HG02610 (cell line): ENCODE measurements around the gene CD27.
A peak's percentile ranks its signal among the peaks of the same experiment; 100 is the strongest.
"Not testable (repeated sequence)": the region's sequence is repeated elsewhere in the genome, so short reads cannot be mapped to it uniquely, and the experiment has no call there.

Experiments
- ATAC-seq: cut with Tn5 transposase; IDR thresholded peaks from one replicate; pipeline ENCODE4 v1.9.1; 2021; ENCODE audit warnings: mild to moderate bottlenecking, moderate library complexity; ENCODE audit not compliant: unreplicated experiment

The CD27 gene

GRCh38 chr12:6478416-6478815 lies 33.7 kb downstream of the CD27 start:
- ATAC-seq: no peak

DNA sequence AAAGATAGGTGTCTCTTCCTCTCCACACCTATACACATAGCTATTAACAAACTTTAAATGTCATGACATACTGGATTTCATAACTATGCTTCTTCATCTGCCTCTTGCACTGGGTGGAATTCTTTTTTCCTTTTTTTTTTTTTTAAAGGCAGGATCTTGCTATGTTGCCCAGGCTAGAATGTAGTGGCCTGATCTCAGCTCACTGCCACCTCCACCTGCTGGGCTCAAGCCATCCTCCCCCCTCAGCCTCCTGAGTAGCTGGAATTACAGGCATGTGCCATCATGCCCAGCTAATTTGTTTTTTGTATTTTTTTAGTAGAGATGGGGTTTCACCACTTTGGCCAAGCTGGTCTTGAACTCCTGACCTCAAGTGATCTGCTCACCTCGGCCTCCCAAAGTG lies 43.5 kb downstream of the CD27 start:
- ATAC-seq: no peak

DNA sequence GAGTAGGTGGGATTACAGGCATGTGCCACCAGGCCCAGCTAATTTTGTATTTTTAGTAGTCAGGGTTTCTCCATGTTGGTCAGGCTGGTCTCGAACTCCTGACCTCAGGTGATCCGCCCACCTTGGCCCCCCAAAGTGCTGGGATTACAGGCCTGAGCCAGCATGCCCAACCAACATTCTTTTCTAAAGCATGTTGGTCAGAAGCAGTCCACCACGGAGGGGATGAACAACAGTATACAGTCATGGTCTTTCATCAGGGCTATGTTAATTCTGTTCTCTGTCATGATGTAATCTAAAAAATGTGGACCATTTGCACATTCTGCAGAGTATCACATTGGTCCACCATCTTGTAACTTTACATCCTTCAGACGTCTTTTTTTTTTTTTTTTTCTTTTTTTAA lies 44.7 kb downstream of the CD27 start:
- no peak for ATAC-seq

DNA sequence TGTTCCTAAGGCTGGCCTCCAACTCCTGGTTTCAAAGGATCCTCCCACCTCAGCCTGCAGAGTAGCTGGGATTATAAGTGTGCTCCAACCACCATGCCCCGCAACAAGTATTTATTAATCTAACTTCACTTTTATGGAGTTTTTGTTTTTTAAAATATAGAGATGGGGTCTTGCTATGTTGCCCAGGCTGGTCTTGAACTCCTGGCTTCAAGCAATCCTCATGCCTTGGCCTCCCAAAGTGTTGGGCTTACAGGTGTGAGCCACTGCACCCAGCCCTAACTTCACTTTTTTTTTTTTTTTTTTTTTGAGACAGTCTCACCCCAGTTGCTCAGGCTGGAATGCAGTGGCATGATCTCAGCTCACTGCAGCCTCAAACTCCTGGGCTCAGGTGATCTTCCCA lies 45.9 kb downstream of the CD27 start:
- not testable (repeated sequence) for ATAC-seq

- peak; percentile 76 for ATAC-seq
Observed at GRCh38 chr12:6492838-6493496, 48.2 kb downstream of the CD27 start, which contains the start of gene MRPL51. Gene MRPL51 (minus strand): TSS chr12:6493262. CDS start chr12:6493136, 126 bp downstream.

GRCh38 chr12:6493497-6494257 lies 48.9 kb downstream of the CD27 start, which contains the start of gene NCAPD2:
Gene NCAPD2 (plus strand): TSS chr12:6494102. CDS start chr12:6495099, 997 bp downstream.
- peak; percentile 79 for ATAC-seq

DNA sequence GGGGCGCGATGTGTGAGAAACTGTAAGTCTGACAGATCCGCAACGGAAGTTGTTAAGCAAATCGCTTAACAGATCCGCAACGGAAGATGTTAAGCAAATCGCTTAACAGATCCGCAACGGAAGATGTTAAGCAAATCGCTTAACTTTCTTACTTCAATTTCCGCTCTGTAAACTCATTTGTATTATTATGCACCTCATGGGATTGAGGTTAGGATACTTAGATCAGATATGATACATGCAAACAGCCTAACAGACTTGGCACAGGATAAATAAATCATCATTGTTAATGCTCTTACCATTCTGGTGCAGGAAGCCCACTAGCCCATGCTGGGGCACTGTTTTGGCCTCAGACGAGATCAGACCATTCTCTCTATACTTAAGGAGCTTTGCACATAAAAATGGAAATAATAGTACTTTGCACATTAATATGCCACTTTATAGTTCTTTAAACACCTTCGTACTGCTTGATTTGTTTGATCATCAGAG lies 49.5 kb downstream of the CD27 start:
- no peak for ATAC-seq

DNA sequence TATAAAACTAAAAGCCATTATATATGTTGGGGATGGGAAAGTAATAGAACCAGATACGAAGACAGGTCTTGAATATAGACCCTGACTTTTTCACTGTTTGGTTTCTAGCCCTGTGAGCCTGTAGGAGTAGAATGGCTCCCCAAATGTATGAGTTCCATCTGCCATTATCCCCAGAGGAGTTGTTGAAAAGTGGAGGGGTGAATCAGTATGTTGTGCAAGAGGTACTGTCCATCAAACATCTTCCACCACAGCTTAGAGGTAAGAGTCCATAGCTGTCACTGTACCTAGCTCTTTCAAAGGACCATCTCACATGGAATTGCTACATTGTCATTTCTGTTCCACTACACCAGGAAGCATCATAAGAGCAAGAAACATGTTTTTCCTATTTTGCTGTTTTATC lies 50.2 kb downstream of the CD27 start:
- no peak for ATAC-seq

- not testable (repeated sequence) for ATAC-seq
Observed at GRCh38 chr12:6497291-6497690, 52.5 kb downstream of the CD27 start.

DNA sequence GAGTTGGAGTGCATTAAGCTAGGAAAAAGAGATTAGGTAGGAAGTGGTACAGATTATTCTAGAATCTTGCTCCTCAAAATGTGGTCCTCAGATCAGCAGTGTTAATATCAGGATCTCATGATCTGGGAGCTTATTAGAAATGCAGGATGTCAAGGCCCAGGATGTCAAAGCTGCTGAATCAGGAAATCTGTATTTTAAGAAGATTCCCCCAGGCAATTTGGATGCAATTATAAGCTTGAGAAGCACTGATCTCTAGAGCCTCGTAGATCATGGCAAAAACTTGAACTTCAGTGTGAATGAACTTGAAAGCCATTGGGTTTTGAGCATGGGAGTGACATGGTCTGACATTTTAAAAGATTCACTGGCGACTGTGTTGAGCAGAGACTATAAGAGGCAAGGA lies 55.7 kb downstream of the CD27 start:
- ATAC-seq: no peak
